Measurements from ENCODE around the gene IL37. TPM values are rescaled to one million over a fixed set of nuclear protein-coding genes. Genes with fewer than 3 reads are reported as not detected.

Gene IL37
- total RNA-seq, 1 experiment from 2014 or later: not detected

- Mint-ChIP-seq H3K27ac (no peak overlapping the region), H3K9me3 (no peaks in the 10 kb centered on the region), H3K27me3 (ENCODE audit: low read depth) (peaks cover 3% of the 10 kb centered on the region; the same call in 1 of the 2 replicates), H3K4me1 (no peaks in the 10 kb centered on the region), H3K36me3 (ENCODE audit: insufficient read depth in 1 of 3, low read depth in 3 of 3) (no peaks in the 10 kb centered on the region), H3K4me3 (no peak overlapping the region)
- Histone ChIP-seq H3K56ac (ENCODE audit: insufficient read length, low read depth, low read length) (no peak overlapping the region), H2BK15ac (ENCODE audit: low read depth, low read length) (no peak overlapping the region), H2BK20ac (ENCODE audit: low read depth, low read length, poor library complexity, severe bottlenecking) (no peak overlapping the region), H2AK5ac (ENCODE audit: insufficient read length, low read length) (no peak overlapping the region), H4K5ac (ENCODE audit: insufficient read length, low read depth, low read length) (no peak overlapping the region), H3K27me3 (ENCODE audit: insufficient read depth, low read length) (no peaks in the 10 kb centered on the region), H3K14ac (ENCODE audit: insufficient read depth, low read length) (no peak overlapping the region), H3K23me2 (ENCODE audit: insufficient read length, low read depth, low read length, poor library complexity, severe bottlenecking) (no peaks in the 10 kb centered on the region), H4K20me1 (ENCODE audit: control insufficient read depth, insufficient read depth, insufficient read length) (no peaks in the 10 kb centered on the region), H4K91ac (ENCODE audit: insufficient read length, low read depth, low read length) (no peak overlapping the region), H3K4me1 (ENCODE audit: insufficient read depth, low read length) (no peaks in the 10 kb centered on the region), H3K18ac (ENCODE audit: insufficient read length, low read depth, low read length) (no peak overlapping the region), H3K79me1 (ENCODE audit: insufficient read depth, low read depth, low read length, poor library complexity, severe bottlenecking) (no peaks in the 10 kb centered on the region), H2BK5ac (ENCODE audit: insufficient read length, low read length) (no peak overlapping the region), H3K9me3 (ENCODE audit: control insufficient read depth, low read depth, low read length) (no peaks in the 10 kb centered on the region), H4K8ac (replicated peaks; ENCODE audit: insufficient read length, low read depth, low read length) (no peak overlapping the region), H2BK12ac (ENCODE audit: insufficient read length, low read depth, low read length) (no peak overlapping the region), H3T11ph (ENCODE audit: low read length) (no peak overlapping the region), H3K9ac (ENCODE audit: extremely low read depth, insufficient read length, low read length) (no peak overlapping the region), H3K79me2 (ENCODE audit: insufficient read depth, low read length) (no peaks in the 10 kb centered on the region), H3K27ac (ENCODE audit: insufficient read length, low read depth, low read length) (no peak overlapping the region), H3K23ac (ENCODE audit: insufficient read length, low read depth, low read length) (no peak overlapping the region), H3K4ac (ENCODE audit: low read depth, low read length) (no peak overlapping the region), H2AFZ (ENCODE audit: low read length) (no peak overlapping the region), H2BK120ac (ENCODE audit: low read depth, low read length, poor library complexity, severe bottlenecking) (no peak overlapping the region), H3K4me2 (ENCODE audit: insufficient read depth, insufficient read length, low read length) (no peak overlapping the region)
- no CpG with 5 or more reads among the region's 2 CpGs for WGBS (ENCODE audit: extremely low coverage, insufficient read length, low lambda C conversion rate)
- DNase-seq: peak; percentile 32
- peak; percentile 52; the same call in 2 of the 3 replicates for TF ChIP-seq CTCF (conservative IDR thresholded peaks at IDR 0.05)
Measured at GRCh38 chr2:112960230-112960825, 49.4 kb downstream of the IL37 start.

Data from H9 (cell line).